Astrocyte (in vitro differentiated cells and primary cell): Measurements from ENCODE around the gene RRBP1.

Experiments
- EZH2 ChIP-seq: IDR thresholded peaks from 2 replicates; pipeline ENCODE4 v1.6.1; 2012; ENCODE audit warnings: mild to moderate bottlenecking, low read length, inconsistent platforms; ENCODE audit not compliant: insufficient read depth
- TF ChIP-seq, protein P1 (sequence below): IDR thresholded peaks from 2 replicates; pipeline ENCODE4 v1.5.1; 2011; ENCODE audit warnings: low read depth, mild to moderate bottlenecking, inconsistent platforms, low read length, moderate library complexity; ENCODE audit not compliant: insufficient read depth

- TF ChIP-seq, protein P1, sequence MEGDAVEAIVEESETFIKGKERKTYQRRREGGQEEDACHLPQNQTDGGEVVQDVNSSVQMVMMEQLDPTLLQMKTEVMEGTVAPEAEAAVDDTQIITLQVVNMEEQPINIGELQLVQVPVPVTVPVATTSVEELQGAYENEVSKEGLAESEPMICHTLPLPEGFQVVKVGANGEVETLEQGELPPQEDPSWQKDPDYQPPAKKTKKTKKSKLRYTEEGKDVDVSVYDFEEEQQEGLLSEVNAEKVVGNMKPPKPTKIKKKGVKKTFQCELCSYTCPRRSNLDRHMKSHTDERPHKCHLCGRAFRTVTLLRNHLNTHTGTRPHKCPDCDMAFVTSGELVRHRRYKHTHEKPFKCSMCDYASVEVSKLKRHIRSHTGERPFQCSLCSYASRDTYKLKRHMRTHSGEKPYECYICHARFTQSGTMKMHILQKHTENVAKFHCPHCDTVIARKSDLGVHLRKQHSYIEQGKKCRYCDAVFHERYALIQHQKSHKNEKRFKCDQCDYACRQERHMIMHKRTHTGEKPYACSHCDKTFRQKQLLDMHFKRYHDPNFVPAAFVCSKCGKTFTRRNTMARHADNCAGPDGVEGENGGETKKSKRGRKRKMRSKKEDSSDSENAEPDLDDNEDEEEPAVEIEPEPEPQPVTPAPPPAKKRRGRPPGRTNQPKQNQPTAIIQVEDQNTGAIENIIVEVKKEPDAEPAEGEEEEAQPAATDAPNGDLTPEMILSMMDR = no peak
- TF ChIP-seq EZH2 = no peak
Measured at GRCh38 chr20:17573463-17573862, 108.6 kb downstream of the RRBP1 start.
